Measurements from ENCODE around the gene ERLEC1. TPM values are rescaled to one million over a fixed set of nuclear protein-coding genes. Genes with fewer than 3 reads are reported as not detected.

ERLEC1 gene
- total RNA-seq, 1 donor from 2014 or later = 59.7 TPM

- Histone ChIP-seq H3K9me3 (no peaks in the 10 kb centered on the region), H3K27me3 (ENCODE audit: low read depth) (no peaks in the 10 kb centered on the region), H3K4me3 (no peak overlapping the region), H3K4me1 (peaks cover 63% of the 10 kb centered on the region), H3K36me3 (peaks cover 12% of the 10 kb centered on the region), H3K27ac (no peak overlapping the region)
- intact Hi-C loops (cut with DNase I) = no loop called here
- TF ChIP-seq, protein P1, sequence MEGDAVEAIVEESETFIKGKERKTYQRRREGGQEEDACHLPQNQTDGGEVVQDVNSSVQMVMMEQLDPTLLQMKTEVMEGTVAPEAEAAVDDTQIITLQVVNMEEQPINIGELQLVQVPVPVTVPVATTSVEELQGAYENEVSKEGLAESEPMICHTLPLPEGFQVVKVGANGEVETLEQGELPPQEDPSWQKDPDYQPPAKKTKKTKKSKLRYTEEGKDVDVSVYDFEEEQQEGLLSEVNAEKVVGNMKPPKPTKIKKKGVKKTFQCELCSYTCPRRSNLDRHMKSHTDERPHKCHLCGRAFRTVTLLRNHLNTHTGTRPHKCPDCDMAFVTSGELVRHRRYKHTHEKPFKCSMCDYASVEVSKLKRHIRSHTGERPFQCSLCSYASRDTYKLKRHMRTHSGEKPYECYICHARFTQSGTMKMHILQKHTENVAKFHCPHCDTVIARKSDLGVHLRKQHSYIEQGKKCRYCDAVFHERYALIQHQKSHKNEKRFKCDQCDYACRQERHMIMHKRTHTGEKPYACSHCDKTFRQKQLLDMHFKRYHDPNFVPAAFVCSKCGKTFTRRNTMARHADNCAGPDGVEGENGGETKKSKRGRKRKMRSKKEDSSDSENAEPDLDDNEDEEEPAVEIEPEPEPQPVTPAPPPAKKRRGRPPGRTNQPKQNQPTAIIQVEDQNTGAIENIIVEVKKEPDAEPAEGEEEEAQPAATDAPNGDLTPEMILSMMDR (IDR thresholded peaks at IDR 0.05) = no peak
- no peak for ATAC-seq
- no peak for DNase-seq
Measured at GRCh38 chr2:53784436-53784835, 2.4 kb upstream of the ERLEC1 start.

DNA sequence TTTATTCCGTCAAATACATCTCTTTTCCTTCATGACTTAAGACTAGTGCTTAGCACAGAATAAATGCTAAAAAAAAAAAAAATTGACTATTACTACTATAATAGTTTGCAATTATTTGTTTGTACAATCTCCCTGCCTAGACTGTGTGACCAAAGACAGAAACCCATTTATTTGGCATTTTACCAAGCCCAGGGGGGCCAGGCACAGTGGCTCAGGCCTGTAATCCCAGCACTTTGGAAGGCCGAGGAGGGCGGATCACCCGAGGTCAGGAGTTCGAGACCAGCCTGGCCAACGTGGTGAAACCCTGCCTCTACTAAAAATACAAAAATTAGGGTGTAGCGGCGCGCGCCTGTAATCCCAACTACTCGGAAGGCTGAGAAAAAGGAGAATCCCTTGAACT lies 1.5 kb upstream of the ERLEC1 start:
- ATAC-seq (no peak), DNase-seq (no peak)
- Histone ChIP-seq H3K27me3 (ENCODE audit: low read depth) (no peaks in the 10 kb centered on the region), H3K4me3 (peak overlapping the region; percentile 94), H3K36me3 (peaks cover 9% of the 10 kb centered on the region), H3K9me3 (no peaks in the 10 kb centered on the region), H3K4me1 (peaks cover 69% of the 10 kb centered on the region), H3K27ac (peak overlapping the region; percentile 16)
- TF ChIP-seq, protein P1 (IDR thresholded peaks at IDR 0.05) = no peak
- intact Hi-C loops (cut with DNase I) = no loop called here

- peak overlapping the region; percentile 92 for H3K27ac ChIP-seq
- peaks cover 77% of the 10 kb centered on the region for H3K4me1 ChIP-seq
- intact Hi-C loops (cut with DNase I) = no loop called here
- H3K4me3 ChIP-seq = peak overlapping the region; percentile 94
- no peak for DNase-seq
- peak; percentile 13 to 63 for ATAC-seq
- TF ChIP-seq, protein P1 (IDR thresholded peaks at IDR 0.05) = no peak
- H3K36me3 ChIP-seq = no peaks in the 10 kb centered on the region
- H3K9me3 ChIP-seq = no peaks in the 10 kb centered on the region
- no peaks in the 10 kb centered on the region for H3K27me3 ChIP-seq (ENCODE audit: low read depth)
Measured at GRCh38 chr2:53786352-53786704, 516 bp upstream of the ERLEC1 start.

DNA sequence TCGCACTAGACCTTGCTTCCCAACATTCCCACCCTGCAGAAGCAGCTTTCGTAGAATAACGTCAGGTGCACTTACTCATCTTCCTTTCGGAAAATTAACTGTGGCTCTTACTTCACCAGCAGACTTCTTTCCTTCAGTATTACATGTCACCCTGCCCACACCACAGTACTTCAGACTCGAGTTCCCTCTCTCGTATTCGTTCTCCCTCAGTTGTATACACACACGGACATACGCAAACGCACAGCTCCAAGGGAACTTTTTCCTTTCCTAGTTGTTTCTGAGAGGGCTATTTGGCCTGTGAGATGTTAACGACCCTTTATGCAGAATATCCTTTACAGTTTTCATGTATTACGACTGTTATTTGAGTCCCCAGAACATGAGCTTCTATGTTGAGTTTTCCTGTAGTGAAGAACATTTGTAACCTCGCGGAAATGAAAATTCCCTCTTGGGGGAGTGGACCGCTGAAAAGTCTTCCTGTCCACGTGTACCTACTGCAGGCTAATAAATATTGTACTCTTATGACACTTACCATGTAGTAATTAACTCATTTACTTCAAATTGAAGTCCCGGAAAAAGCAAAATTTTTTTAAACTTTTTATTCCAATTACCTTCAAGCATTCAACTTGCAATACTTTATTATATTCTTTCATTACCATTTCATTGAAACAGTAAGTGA lies 908 bp downstream of the ERLEC1 start:
- peak overlapping the region; percentile 92 for H3K27ac ChIP-seq
- no peak for DNase-seq
- peak overlapping the region; percentile 94 for H3K4me3 ChIP-seq
- TF ChIP-seq, protein P1 (IDR thresholded peaks at IDR 0.05) = no peak
- peak; percentile 41 to 47 for ATAC-seq
- intact Hi-C loops (cut with DNase I) = no loop called here
- H3K36me3 ChIP-seq = no peaks in the 10 kb centered on the region
- H3K4me1 ChIP-seq = peaks cover 73% of the 10 kb centered on the region
- H3K9me3 ChIP-seq = no peaks in the 10 kb centered on the region
- H3K27me3 ChIP-seq (ENCODE audit: low read depth) = no peaks in the 10 kb centered on the region

GRCh38 chr2:53793261-53793660 lies 6.4 kb downstream of the ERLEC1 start:
- ATAC-seq (peak in 1 of 2 donors; percentile 48), DNase-seq (no peak)
- TF ChIP-seq, protein P1 (IDR thresholded peaks at IDR 0.05) = no peak
- Histone ChIP-seq H3K4me1 (peaks cover 48% of the 10 kb centered on the region), H3K27ac (peak overlapping the region; percentile 46), H3K4me3 (no peak overlapping the region), H3K9me3 (no peaks in the 10 kb centered on the region), H3K36me3 (peaks cover 42% of the 10 kb centered on the region), H3K27me3 (ENCODE audit: low read depth) (no peaks in the 10 kb centered on the region)
- intact Hi-C loops (cut with DNase I) = no loop called here

All from lower lobe of right lung (tissue), 2 donors.